Esophagus muscularis mucosa (tissue), 2 donors: ENCODE results near the gene CEP55.

Experiments
- POLR2A ChIP-seq: fragments of 450-650 bp; IDR thresholded peaks from one replicate; pipeline ENCODE4 v1.6.1; 2017; ENCODE audit warnings: antibody characterized with exemption, moderate library complexity, mild to moderate bottlenecking, low read depth
- POLR2AphosphoS5 ChIP-seq, 2 donors: sonication (generic); formaldehyde crosslinking; IDR thresholded peaks; one replicate each; pipeline ENCODE4 v1.6.1; 2017; ENCODE audit warnings: antibody characterized with exemption in 2 of 2

GRCh38 chr10:93572606-93573005 lies 76.2 kb downstream of the CEP55 start:
- TF ChIP-seq POLR2A (no peak), POLR2AphosphoS5 (IDR thresholded peaks at IDR 0.05) (no peak)
